GM19035 (cell line): ENCODE measurements around the gene KRT83.
"Not testable (repeated sequence)": the region's sequence is repeated elsewhere in the genome, so short reads cannot be mapped to it uniquely, and the experiment has no call there.

ENCODE experiments used
- ATAC-seq: cut with Tn5 transposase; IDR thresholded peaks from one replicate; pipeline ENCODE4 v1.9.1; 2021; ENCODE audit not compliant: unreplicated experiment

KRT83 gene

DNA sequence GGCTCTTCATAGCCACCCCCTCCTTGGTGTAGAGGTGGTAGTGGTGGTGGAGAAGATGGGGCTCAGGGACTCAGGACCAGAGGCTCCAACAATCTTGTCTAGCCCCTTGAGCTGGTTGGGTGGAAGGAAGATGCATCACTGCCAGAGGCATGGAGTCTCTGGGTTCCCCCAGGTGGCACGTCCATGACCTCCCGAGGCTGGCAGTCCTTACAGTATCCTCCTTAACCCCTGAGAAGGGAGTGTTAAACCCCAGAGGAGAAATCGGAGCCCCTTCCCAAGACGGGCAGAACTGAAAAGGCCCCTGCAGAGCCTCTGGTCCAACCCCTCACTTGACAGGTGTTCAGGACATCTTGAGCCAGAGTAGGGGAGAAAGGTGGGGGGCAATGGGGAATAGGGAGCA lies 9.1 kb downstream of the KRT83 start:
- no peak for ATAC-seq

DNA sequence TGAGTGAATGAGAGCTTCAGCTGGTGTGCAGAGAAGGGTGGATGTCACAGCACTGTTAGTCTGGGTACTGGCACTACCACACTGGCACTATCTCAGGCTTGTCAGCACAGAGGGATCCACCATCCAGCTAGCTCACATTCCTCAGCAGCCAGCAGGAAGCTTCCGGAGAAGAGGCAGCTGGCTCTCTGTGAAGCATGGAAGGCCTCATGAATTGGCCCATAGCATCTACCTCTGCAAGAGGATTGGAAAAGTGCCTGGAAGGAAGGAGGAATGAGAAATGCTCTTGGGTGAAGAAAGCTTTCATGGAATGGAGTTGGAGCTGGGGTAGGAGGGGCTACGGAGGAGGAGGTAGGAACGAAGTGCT lies 9.9 kb downstream of the KRT83 start:
- no peak for ATAC-seq

DNA sequence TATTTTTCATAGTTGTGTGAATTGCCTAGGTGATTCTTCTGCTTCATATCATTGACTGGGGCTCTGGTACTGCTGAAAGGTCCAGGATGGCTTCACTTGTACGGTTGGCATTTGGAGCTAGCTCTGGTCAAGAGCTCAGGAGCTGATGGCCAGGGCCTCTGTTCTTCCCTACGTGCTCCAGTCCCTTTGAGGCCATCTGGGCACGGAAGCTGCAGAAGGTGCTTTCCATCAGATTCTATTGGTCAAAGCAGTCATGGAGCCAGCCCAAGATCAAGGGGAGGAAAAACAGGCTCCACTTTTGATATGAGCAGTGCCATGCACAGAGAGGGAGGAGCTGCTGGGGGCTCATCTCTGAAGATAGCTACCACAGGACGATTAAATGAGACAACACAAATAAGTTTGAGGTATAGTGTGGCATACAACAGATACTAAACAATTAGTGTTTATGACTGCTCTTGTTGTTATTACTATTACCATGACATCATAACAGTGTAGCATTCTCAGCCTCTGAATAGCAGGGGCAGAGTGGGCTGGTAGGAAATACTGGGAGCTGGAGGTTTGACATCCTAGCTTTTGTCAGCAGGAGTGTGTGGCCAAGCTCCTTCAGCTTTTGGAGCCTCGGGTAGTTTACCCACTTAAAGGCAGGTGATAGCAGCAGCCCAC lies 10.4 kb downstream of the KRT83 start:
- ATAC-seq = no peak

DNA sequence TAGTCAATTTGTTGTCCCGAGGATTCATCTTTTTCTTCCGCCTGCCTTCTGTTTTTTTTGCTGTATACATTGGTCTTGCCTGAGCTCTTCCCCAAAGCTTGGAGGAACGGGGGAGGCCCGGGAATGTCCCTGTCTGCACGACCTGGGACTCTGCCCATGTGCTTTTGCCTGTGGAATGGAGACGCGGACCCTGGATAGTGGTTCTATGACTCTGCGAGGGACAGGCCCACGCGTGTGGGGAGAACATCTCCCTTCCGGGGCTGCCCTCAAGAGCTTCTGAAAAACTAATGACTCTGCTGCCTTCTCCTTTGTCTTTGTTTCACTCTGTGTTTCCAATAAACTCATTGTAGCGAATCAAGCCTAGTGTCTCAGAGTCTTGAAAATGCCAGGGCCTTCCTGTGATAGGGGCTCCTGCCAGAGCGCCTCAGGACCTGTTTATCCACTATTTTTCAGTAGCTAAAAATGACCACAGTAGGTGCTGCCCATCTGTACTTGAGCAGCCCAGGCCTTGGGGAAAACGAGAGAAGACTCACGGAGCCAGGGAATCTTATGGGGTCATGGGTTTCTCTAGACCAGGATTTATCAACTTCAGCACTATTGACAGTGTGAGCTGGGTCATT lies 12.3 kb downstream of the KRT83 start:
- no peak for ATAC-seq

DNA sequence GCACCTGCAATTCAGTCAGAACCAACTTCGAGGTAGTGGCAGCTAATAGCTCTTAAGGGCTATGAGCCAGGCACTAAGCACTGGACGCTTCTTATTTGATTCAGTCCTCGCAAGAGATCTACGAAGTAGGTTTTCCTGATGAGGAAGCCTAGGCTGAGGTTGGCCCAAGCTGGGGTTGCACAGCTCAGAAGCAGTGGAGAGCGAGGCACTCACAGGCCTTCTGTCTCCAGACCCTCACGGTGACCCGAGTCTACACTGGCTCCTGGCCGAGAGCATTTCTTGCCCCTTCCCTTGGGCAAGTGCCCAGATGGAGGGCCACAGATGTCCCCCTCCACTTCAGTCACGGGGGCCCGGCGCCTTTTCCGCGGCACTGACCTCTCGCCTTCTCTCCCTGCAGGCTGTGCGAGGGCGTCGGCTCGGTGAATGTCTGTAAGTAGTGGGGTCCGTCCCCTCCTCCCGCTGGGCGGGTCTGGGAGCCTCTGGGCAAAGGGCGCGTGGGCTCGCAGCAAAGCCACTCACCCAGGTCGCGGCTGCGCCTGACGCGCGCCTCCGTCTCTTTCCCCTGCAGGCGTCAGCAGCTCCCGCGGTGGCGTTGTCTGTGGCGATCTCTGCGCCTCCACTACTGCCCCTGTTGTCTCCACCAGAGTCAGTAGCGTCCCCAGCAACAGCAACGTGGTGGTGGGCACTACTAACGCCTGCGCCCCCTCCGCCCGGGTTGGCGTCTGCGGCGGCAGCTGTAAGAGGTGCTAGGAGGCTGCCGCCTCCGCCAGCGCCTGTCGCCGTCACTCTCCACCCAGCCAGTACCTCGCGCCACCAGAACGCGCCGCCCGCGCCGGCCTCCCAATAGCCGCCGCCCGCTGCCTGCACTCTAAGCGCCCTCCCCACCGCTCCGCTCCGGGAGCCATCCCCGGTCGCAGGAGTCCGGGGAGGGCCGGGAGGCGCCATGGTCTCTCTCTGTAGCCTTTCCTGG lies 13.1 kb downstream of the KRT83 start:
- no peak for ATAC-seq

DNA sequence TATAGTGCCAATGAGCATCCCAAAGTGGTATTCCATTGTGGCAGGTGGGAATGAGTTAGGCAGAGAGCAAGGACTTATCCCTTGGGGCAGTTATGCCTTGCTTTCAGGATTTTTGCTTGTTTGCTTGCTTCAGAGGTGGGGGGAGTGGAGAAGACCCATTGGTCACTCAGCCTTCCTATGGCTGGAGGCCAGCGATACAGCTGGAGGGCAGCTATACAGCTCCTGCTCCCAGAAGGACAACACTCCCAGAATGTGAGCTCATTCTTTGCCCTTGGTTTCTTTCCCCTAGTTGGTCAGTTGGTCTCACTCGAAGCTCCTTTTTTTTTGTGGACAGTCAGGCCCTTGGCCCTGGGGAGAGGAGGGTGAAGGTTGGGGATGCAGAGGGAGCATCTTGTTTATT lies 14.5 kb downstream of the KRT83 start:
- ATAC-seq = no peak

DNA sequence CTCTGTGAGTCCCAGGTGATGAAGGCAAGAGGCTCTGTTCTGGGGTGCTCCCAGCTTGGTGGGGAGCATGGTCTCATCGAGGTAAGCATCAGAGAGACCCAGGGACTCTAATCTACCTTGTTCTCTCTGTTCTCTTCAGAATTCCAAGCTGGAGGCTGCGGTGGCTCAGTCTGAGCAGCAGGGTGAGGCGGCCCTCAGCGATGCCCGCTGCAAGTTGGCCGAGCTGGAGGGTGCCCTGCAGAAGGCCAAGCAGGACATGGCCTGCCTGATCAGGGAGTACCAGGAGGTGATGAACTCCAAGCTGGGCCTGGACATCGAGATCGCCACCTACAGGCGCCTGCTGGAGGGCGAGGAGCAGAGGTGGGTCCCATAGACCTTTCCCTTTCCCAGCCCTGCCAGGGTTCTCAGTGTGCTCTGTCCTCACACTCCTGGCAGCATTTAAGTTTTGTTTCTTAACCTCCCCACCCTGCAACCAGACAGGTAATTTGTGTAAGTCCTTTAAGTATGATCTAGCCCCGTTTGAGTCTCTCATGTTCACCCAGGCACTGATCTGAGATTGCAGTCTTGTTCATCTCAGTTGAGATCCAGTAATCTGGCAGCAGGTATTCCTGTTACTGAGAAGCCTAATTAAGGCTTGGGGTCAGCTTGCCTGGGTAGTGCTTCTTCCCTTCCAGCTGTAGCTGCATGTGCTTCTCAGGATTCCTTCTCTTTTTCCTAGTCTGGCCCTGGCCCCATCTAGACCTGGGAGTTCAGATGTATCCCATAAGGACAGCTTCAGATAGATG lies 15.1 kb downstream of the KRT83 start:
- no peak for ATAC-seq

DNA sequence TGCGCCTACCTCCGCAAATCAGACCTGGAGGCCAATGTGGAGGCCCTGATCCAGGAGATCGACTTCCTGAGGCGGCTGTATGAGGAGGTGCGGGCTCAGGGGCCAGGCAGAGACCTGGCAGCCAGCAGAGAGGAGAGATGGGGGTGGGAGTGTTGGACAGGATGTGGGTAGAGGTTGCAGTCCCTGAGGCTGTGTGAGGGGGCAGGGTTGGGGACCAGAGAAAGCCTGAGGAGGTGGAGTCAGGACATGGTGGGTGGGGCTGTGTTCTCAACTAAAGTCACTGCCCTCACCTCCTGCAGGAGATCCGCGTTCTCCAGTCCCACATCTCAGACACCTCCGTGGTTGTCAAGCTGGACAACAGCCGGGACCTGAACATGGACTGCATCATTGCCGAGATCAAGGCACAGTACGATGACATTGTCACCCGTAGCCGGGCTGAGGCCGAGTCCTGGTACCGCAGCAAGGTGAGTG lies 16.2 kb downstream of the KRT83 start:
- peak; percentile 90 for ATAC-seq

DNA sequence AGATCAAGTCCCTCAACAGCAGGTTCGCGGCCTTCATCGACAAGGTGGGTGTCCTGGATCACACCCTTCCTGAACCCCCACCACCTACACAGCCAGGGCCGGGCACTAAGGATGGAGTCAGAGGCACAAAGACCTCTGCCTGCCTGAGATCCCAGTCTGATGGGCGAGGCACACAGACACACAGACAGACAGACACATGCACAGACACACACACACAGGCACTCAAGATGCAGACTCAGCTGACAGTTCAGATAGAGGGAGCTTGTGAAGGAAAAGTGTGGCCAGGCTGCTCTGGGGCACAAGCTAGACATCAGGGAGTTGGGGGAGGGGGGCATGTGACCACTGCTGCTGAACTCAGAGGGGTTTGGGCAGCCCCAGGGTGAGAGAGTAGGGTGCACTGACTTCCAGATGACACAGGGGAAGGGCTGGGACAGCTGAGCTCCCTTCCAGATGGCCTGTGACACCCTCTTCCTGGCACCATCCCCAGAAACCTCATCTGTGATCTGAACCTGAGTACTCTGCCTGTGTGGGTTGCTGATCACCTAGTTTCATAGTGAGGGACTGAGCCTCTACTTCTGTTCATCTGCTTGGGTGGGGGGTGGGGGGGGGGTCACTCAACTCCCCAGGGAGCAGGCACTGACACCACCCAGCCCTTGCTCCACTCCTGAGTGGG lies 18.8 kb downstream of the KRT83 start:
- not testable (repeated sequence) for ATAC-seq

DNA sequence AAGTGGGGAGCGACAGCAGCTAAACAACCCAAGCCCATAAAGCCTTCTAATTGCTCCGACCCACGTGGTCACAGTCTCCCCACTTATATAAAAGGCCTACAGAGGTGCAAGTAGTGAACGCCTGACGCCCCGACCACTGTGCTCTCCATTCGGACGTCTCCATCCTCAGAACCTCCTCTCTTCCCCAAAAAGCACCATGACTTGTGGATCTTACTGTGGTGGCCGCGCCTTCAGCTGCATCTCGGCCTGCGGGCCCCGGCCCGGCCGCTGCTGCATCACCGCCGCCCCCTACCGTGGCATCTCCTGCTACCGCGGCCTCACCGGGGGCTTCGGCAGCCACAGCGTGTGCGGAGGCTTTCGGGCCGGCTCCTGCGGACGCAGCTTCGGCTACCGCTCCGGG lies 19.5 kb downstream of the KRT83 start:
- ATAC-seq = not testable (repeated sequence)

DNA sequence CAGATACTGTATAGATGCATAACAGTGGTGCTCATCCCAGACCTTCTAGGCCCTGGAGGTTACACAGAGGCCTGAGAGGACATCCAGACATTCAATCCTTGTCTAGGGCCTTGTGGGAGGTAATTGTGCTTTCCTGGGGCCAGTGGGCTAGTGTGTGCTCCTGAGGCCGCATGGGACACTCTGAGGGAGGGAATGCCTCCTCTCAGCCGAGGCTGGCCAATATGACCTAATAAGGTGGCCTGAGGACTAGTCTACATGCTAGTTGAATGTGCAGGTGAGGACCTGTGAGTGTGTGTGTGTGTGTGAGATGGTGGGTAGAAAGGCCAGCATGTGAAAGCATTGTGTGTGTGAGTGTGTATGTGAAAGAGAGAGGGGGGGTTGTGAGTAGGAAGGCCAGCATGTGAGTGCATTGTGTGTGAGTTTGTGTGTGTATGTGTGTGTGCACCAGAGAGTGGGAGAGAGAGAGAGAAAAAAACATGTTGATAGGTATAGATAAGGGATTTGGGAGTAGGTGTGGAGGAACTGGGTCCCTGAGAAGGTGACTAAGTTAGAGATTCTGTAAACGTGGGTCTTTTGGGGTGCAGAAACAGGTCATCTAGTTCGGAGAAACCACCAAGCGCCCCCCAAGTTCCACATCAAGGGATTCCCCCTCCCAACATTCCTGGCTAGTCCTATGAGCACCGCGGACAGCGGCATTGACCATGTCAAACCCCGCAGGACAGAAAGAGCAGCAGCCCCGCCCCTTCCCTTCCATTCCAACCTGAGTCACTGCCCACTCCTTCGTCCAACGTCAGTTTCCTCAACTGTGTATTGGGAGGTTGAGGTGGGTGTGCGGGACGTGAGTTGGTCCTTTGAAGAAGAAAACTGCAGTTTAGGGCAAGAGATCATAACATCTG lies 20.2 kb downstream of the KRT83 start:
- ATAC-seq = no peak

DNA sequence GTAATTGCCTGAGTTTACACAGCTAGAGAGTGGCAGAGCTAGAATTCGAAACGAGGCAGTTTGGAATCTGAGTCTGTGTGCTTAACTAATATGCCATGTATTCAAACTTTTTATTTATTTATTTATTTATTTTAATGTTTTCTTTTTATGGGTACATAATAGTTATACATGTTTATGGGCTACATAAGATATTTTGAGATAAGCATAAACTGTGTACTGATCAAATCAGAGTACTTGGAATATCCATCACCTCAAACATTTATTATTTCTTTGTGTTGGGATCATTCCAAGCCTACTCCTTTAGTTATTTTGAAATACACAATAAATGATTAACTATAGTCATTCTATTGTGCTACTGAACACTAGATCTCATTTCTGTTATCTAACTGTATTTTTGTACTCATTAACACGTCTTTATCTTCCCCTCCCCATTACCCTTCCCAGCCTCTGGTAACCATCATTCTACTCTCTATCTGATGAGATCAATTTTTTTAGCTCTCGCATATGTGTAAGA lies 22.5 kb downstream of the KRT83 start:
- ATAC-seq = no peak

DNA sequence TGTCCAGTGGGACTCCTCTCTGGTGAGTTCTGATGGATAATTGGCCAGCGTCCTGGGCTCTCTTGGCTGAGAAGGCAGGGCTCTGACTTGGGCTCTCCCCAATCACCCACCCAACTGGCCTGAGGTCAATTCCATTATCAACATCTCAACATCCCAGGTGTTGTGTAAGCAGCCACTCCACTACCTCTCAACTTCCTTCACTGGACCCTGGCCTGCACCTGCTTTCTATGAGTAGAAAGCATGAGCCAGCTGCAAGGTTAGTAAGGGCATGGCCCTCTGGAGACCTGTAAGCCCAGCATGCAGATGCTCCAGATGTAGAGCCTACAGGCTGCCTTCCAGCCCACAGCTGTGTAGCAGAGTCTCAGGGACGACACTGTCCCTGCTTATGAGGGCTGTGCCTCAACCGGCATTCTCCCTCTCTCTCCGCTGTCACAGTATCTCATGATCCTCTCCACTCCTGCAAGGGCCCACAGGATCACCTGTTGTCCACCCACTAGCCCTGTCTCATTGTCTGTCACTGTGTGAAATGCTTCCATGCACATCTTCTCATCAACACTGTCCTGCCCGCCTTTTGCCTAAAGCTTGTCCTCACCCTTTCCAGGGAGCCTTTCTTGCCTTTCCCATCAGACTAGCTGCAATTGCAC lies 24.5 kb downstream of the KRT83 start:
- no peak for ATAC-seq

DNA sequence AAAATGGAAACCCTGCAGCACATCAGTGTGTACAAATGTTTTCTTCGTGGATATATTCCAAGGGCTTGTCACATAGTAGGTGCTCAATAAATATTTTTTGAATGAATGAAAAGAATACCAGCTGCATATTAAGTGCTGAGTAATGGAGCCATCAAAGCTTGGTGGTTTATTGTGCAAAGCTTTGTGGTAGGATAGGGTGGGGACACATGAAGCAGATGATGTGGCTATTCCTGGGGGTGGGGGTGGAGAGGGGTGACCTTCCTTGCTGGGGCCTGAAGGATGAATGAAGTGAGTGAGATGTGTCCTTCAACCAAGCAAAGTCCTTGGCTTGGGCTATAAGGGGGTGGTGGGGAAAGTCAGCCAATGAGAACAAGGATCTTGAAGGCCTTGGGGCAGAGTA lies 25.5 kb downstream of the KRT83 start:
- ATAC-seq = no peak

DNA sequence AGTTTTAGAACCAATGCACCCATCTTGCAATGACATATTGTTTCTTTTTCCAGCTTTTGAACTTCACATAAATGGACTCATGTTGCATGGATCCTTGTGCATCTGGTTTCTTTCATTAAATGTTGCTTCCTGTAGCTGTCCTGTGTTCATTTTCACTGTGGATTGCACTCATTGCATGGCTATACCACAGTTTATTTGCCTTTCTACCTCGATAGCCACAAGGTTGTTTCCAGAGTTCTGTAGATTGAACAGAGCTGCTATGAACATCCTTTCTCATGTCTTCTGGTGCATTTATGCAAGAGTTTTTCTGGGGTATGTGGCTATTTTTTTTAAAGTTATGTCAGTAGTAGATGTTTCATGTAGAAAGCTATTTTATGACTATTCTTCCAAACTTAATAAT lies 26.4 kb downstream of the KRT83 start:
- no peak for ATAC-seq

DNA sequence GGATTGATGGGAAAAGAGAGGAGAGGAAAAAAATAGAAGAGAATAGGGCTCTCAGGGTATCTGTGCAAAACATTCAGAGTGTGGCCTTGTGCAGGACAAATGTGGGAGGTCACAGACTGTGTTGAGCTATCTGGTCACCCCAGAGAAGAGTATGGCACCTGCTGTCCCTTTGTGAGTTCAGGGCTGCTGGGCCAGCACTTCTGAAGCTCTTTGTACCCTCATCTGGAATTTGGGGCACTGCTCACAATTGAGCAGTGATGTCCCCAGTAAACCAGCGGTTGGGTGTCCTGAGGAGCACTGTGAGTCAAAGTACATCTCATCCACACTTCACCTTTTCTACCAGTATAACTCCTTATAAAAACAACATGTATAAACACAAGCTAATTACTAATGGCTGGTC lies 27.3 kb downstream of the KRT83 start:
- no peak for ATAC-seq

DNA sequence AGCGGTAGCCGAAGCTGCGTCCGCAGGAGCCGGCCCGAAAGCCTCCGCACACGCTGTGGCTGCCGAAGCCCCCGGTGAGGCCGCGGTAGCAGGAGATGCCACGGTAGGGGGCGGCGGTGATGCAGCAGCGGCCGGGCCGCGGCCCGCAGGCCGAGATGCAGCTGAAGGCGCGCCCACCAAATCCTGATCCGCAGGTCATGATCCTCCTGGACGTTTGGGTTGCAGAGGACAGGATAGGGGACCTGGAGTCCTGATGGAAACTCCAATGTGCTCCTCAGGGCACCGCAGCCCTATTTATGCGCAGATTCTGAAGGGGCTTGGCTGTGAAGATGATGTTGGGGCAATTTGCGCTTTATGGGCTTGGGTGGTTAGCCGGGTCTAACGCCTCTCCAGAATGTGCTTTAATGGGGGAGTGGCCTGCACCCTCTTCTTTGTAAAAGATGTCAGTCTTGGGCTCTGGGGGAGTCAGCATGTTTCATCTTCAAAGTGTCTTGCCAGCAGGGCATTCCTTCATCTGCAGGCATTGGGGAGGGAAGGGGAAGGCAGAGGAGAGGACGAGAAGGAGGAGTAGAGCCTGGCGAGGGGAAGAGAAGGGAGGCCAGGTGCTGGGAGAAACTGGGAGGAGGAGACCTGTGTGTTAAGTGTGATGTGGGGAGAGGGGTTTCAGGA lies 29.8 kb downstream of the KRT83 start, which contains the start of gene KRT81:
TSS of gene KRT81 (minus strand) at position 268 of the 669 bp plus-strand sequence. CDS start at position 199, 69 bp downstream.
- ATAC-seq = no peak

DNA sequence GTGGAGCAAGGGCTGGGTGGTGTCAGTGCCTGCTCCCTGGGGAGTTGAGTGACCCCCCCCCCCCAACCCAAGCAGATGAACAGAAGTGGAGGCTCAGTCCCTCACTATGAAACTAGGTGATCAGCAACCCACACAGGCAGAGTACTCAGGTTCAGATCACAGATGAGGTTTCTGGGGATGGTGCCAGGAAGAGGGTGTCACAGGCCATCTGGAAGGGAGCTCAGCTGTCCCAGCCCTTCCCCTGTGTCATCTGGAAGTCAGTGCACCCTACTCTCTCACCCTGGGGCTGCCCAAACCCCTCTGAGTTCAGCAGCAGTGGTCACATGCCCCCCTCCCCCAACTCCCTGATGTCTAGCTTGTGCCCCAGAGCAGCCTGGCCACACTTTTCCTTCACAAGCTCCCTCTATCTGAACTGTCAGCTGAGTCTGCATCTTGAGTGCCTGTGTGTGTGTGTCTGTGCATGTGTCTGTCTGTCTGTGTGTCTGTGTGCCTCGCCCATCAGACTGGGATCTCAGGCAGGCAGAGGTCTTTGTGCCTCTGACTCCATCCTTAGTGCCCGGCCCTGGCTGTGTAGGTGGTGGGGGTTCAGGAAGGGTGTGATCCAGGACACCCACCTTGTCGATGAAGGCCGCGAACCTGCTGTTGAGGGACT lies 30.6 kb downstream of the KRT83 start:
- ATAC-seq = not testable (repeated sequence)
